Smooth muscle cell (in vitro differentiated cells): Measurements from ENCODE around the gene SPINK7. TPM values are rescaled to one million over a fixed set of nuclear protein-coding genes. Genes with fewer than 3 reads are reported as not detected.
"Not testable (repeated sequence)": the region's sequence is repeated elsewhere in the genome, so short reads cannot be mapped to it uniquely, and the experiment has no call there.

Experiments used
- DNase-seq: peaks from one replicate; lab custom pipeline; 2025; ENCODE audit not compliant: unreplicated experiment; lab: John Stamatoyannopoulos, UW
- H2AFZ ChIP-seq: fragments of 200-600 bp; sonication (generic); 2 replicates; pipeline ENCODE4 v1.6.0; 2016; ENCODE audit warnings: antibody characterized with exemption, low read depth, mild to moderate bottlenecking
- H3F3A ChIP-seq: fragments of 200-600 bp; sonication (generic); 2 replicates; pipeline ENCODE4 v1.6.0; 2017; ENCODE audit warnings: antibody characterized with exemption, low read depth
- H3K27ac ChIP-seq: fragments of 200-600 bp; sonication (generic); 2 replicates; pipeline ENCODE4 v1.5.1; 2016; ENCODE audit warnings: low read depth, mild to moderate bottlenecking
- H3K27me3 ChIP-seq: fragments of 200-600 bp; sonication (generic); 2 replicates; pipeline ENCODE4 v1.6.1; 2016; ENCODE audit warnings: low read depth, mild to moderate bottlenecking
- H3K36me3 ChIP-seq: fragments of 200-600 bp; sonication (generic); 2 replicates; pipeline ENCODE4 v1.5.1; 2016; ENCODE audit warnings: low read depth
- H3K4me1 ChIP-seq: fragments of 200-600 bp; sonication (generic); 2 replicates; pipeline ENCODE4 v1.5.1; 2016; ENCODE audit warnings: low read depth
- H3K4me2 ChIP-seq: fragments of 200-600 bp; sonication (generic); 2 replicates; pipeline ENCODE4 v1.6.0; 2016; ENCODE audit warnings: mild to moderate bottlenecking
- H3K4me3 ChIP-seq: fragments of 200-600 bp; sonication (generic); 2 replicates; pipeline ENCODE4 v1.5.1; 2016; ENCODE audit warnings: mild to moderate bottlenecking
- H3K79me2 ChIP-seq: fragments of 200-600 bp; sonication (generic); 2 replicates; pipeline ENCODE4 v1.6.0; 2016; ENCODE audit warnings: low read depth, mild to moderate bottlenecking
- H3K9ac ChIP-seq: fragments of 200-600 bp; sonication (generic); 2 replicates; pipeline ENCODE4 v1.6.0; 2016; ENCODE audit warnings: low read depth
- H3K9me3 ChIP-seq: fragments of 200-600 bp; sonication (generic); replicated peaks from 2 replicates; pipeline ENCODE4 v1.5.1; 2016; ENCODE audit warnings: low read depth
- H4K20me1 ChIP-seq: fragments of 200-600 bp; sonication (generic); 2 replicates; pipeline ENCODE4 v1.6.0; 2016; ENCODE audit warnings: low read depth
- CTCF ChIP-seq: fragments of 200-600 bp; sonication (generic); IDR thresholded peaks from 2 replicates; pipeline ENCODE4 v1.5.1; 2017; ENCODE audit warnings: borderline replicate concordance, mild to moderate bottlenecking, antibody characterized with exemption; ENCODE audit not compliant: insufficient read depth, poor library complexity, severe bottlenecking
- WGBS: methylation state at CpG from one replicate; pipeline ENCODE4 v1.1.7; 2016; ENCODE audit warnings: low lambda C conversion rate; 5-methylcytosine and 5-hydroxymethylcytosine counted together
- polyA plus RNA-seq: library from polyadenylated mRNA; unstranded; fragments of >200 nt; fragmentation: Nextera tagmentation; extraction: Ambion mirVana; gene quantifications from 2 replicates; pipeline ENCODE4 v1.2.1, GENCODE V29; 2016
- total RNA-seq: library from RNA; depleted of rRNA; stranded (reverse); fragments of >200 nt; gene quantifications from 2 replicates; pipeline ENCODE4 v1.2.3, GENCODE V29; 2014

Gene SPINK7
- total and polyA plus RNA-seq, 2 experiments from 2014 or later, result 15.7 to 20.5 TPM

GRCh38 chr5:148309746-148310145, 2.5 kb upstream of the SPINK7 start:
- Histone ChIP-seq H3K27me3 (no peaks in the 10 kb centered on the region), H3K4me1 (no peaks in the 10 kb centered on the region), H3K9ac (no peak overlapping the region), H3F3A (no peaks in the 10 kb centered on the region), H3K4me3 (no peak overlapping the region), H4K20me1 (no peaks in the 10 kb centered on the region), H3K4me2 (no peak overlapping the region), H3K36me3 (no peaks in the 10 kb centered on the region), H3K9me3 (no peaks in the 10 kb centered on the region), H3K27ac (no peak overlapping the region), H3K79me2 (no peaks in the 10 kb centered on the region), H2AFZ (no peak overlapping the region)
- no peak for DNase-seq
- no peak for TF ChIP-seq CTCF

- TF ChIP-seq CTCF, result no peak
- H2AFZ ChIP-seq, result no peak overlapping the region
- no peak overlapping the region for H3K9ac ChIP-seq
- no peaks in the 10 kb centered on the region for H3K27me3 ChIP-seq
- H3K4me3 ChIP-seq, result no peak overlapping the region
- WGBS, result 73% methylated on average over 3 of the region's 3 CpGs
- no peaks in the 10 kb centered on the region for H3F3A ChIP-seq
- no peaks in the 10 kb centered on the region for H3K9me3 ChIP-seq
- no peak overlapping the region for H3K4me2 ChIP-seq
- H3K4me1 ChIP-seq, result no peaks in the 10 kb centered on the region
- H3K36me3 ChIP-seq, result no peaks in the 10 kb centered on the region
- no peak overlapping the region for H3K27ac ChIP-seq
- H3K79me2 ChIP-seq, result no peaks in the 10 kb centered on the region
- H4K20me1 ChIP-seq, result no peaks in the 10 kb centered on the region
- DNase-seq, result no peak
Measured at GRCh38 chr5:148311484-148311883, 739 bp upstream of the SPINK7 start.

- Histone ChIP-seq H3K9ac (no peak overlapping the region), H3K4me1 (no peaks in the 10 kb centered on the region), H4K20me1 (no peaks in the 10 kb centered on the region), H3K36me3 (no peaks in the 10 kb centered on the region), H3K4me2 (no peak overlapping the region), H3K27me3 (no peaks in the 10 kb centered on the region), H3K9me3 (no peaks in the 10 kb centered on the region), H3K27ac (no peak overlapping the region), H2AFZ (no peak overlapping the region), H3K4me3 (no peak overlapping the region), H3K79me2 (no peaks in the 10 kb centered on the region), H3F3A (no peaks in the 10 kb centered on the region)
- no peak for DNase-seq
- TF ChIP-seq CTCF, result no peak
- 86% methylated on average over 2 of the region's 2 CpGs for WGBS
Measured at GRCh38 chr5:148314187-148314586, 2.0 kb downstream of the SPINK7 start.

GRCh38 chr5:148314731-148315130, 2.5 kb downstream of the SPINK7 start:
- Histone ChIP-seq H3K79me2 (no peaks in the 10 kb centered on the region), H3K27me3 (no peaks in the 10 kb centered on the region), H3K27ac (no peak overlapping the region), H3K9me3 (no peaks in the 10 kb centered on the region), H3K4me3 (no peak overlapping the region), H3F3A (no peaks in the 10 kb centered on the region), H4K20me1 (no peaks in the 10 kb centered on the region), H3K36me3 (no peaks in the 10 kb centered on the region), H2AFZ (no peak overlapping the region), H3K4me1 (no peaks in the 10 kb centered on the region), H3K9ac (no peak overlapping the region), H3K4me2 (no peak overlapping the region)
- TF ChIP-seq CTCF, result no peak
- WGBS, result 75% methylated on average over 4 of the region's 4 CpGs
- no peak for DNase-seq

GRCh38 chr5:148320011-148320963, 8.1 kb downstream of the SPINK7 start:
- H3K79me2 ChIP-seq, H4K20me1 ChIP-seq, H3K27me3 ChIP-seq, H3F3A ChIP-seq, DNase-seq, H3K27ac ChIP-seq, H3K9me3 ChIP-seq, H3K4me1 ChIP-seq, H3K36me3 ChIP-seq, H3K9ac ChIP-seq: not testable (repeated sequence)
- Histone ChIP-seq H3K4me3 (peak overlapping the region; percentile 59), H3K4me2 (peak overlapping the region; percentile 85), H2AFZ (peak overlapping the region; percentile 87)
- WGBS, result 8% methylated on average over 40 of the region's 42 CpGs
